Measurements from ENCODE around the gene CAMTA1.

- TF ChIP-seq CTCF (IDR thresholded peaks at IDR 0.05) (no peak), POLR2AphosphoS5 (IDR thresholded peaks at IDR 0.05) (no peak)
These were observed 407.2 kb downstream of the CAMTA1 start for GRCh38 chr1:7192453-7192852.
